IPS DF 6.9 (cell line): ENCODE data around the gene CHST12.

Experiments
- DNase-seq: peaks from one replicate; pipeline ENCODE4 v3.0.0-alpha.2; 2013; ENCODE audit warnings: low read depth, low spot score
- H3K27ac ChIP-seq: one replicate; pipeline ENCODE4 v1.5.1; 2013; ENCODE audit warnings: low read length, control low read depth
- H3K27me3 ChIP-seq: 2 replicates; pipeline ENCODE4 v1.6.1; 2013; ENCODE audit warnings: mild to moderate bottlenecking, low read length; ENCODE audit not compliant: control insufficient read depth, insufficient read depth
- H3K36me3 ChIP-seq: 2 replicates; pipeline ENCODE4 v1.6.1; 2013; ENCODE audit warnings: low read length; ENCODE audit not compliant: control insufficient read depth, insufficient read depth
- H3K4me1 ChIP-seq: 2 replicates; pipeline ENCODE4 v1.6.1; 2013; ENCODE audit warnings: low read length; ENCODE audit not compliant: control insufficient read depth, insufficient read depth
- H3K4me3 ChIP-seq: 2 replicates; pipeline ENCODE4 v1.5.1; 2013; ENCODE audit warnings: mild to moderate bottlenecking, low read length
- H3K9me3 ChIP-seq: 2 replicates; pipeline ENCODE4 v1.6.1; 2013; ENCODE audit warnings: low read length, inconsistent platforms; ENCODE audit not compliant: control insufficient read depth, insufficient read depth
- WGBS: extraction: QIAGEN DNeasy Blood & Tissue Kit; methylation state at CpG from one replicate; pipeline ENCODE4 v1.1.7; 2013; ENCODE audit warnings: mixed read lengths, missing lambda C conversion rate; ENCODE audit not compliant: insufficient read length, insufficient coverage; 5-methylcytosine and 5-hydroxymethylcytosine counted together

CHST12 gene

GRCh38 chr7:2403718-2404648 lies 572 bp downstream of the CHST12 start:
- peaks cover 3% of the 10 kb centered on the region; the same call in 1 of the 2 replicates for H3K36me3 ChIP-seq
- no peak for DNase-seq
- no peak overlapping the region for H3K27ac ChIP-seq
- H3K4me1 ChIP-seq = peaks cover 9% of the 10 kb centered on the region
- H3K9me3 ChIP-seq = no peaks in the 10 kb centered on the region
- no peaks in the 10 kb centered on the region for H3K27me3 ChIP-seq
- H3K4me3 ChIP-seq = peak overlapping the region; percentile 77
- no CpG with 5 or more reads among the region's 71 CpGs for WGBS

GRCh38 chr7:2404714-2405119 lies 1.3 kb downstream of the CHST12 start:
- peaks cover 9% of the 10 kb centered on the region for H3K4me1 ChIP-seq
- no peak overlapping the region for H3K4me3 ChIP-seq
- DNase-seq = no peak
- no peak overlapping the region for H3K27ac ChIP-seq
- H3K36me3 ChIP-seq = peaks cover 3% of the 10 kb centered on the region; the same call in 1 of the 2 replicates
- 100% methylated on average over 3 of the region's 12 CpGs for WGBS
- H3K9me3 ChIP-seq = no peaks in the 10 kb centered on the region
- no peaks in the 10 kb centered on the region for H3K27me3 ChIP-seq

- no peaks in the 10 kb centered on the region for H3K27me3 ChIP-seq
- no peak overlapping the region for H3K27ac ChIP-seq
- 100% methylated on average over 4 of the region's 10 CpGs for WGBS
- no peak overlapping the region for H3K4me3 ChIP-seq
- no peak for DNase-seq
- peaks cover 3% of the 10 kb centered on the region; the same call in 1 of the 2 replicates for H3K36me3 ChIP-seq
- H3K4me1 ChIP-seq = peaks cover 6% of the 10 kb centered on the region
- H3K9me3 ChIP-seq = no peaks in the 10 kb centered on the region
Measured at GRCh38 chr7:2405201-2405600, 1.8 kb downstream of the CHST12 start.

GRCh38 chr7:2405601-2406345 lies 2.4 kb downstream of the CHST12 start:
- no CpG with 5 or more reads among the region's 21 CpGs for WGBS
- Histone ChIP-seq H3K4me1 (peaks cover 5% of the 10 kb centered on the region), H3K27me3 (no peaks in the 10 kb centered on the region), H3K27ac (no peak overlapping the region), H3K36me3 (peaks cover 3% of the 10 kb centered on the region; the same call in 1 of the 2 replicates), H3K9me3 (no peaks in the 10 kb centered on the region), H3K4me3 (no peak overlapping the region)
- DNase-seq = no peak

- H3K36me3 ChIP-seq = no peaks in the 10 kb centered on the region; the same call in 1 of the 2 replicates
- H3K27me3 ChIP-seq = no peaks in the 10 kb centered on the region
- no CpG with 5 or more reads among the region's 15 CpGs for WGBS
- H3K4me3 ChIP-seq = no peak overlapping the region
- H3K27ac ChIP-seq = no peak overlapping the region
- H3K9me3 ChIP-seq = no peaks in the 10 kb centered on the region
- peaks cover under 1% of the 10 kb centered on the region; the same call in 1 of the 2 replicates for H3K4me1 ChIP-seq
- DNase-seq = no peak
Measured at GRCh38 chr7:2409745-2410414, 6.5 kb downstream of the CHST12 start.

GRCh38 chr7:2411049-2411448 lies 7.6 kb downstream of the CHST12 start:
- no peaks in the 10 kb centered on the region for H3K27me3 ChIP-seq
- no peak for DNase-seq
- no peak overlapping the region for H3K4me3 ChIP-seq
- H3K27ac ChIP-seq = no peak overlapping the region
- H3K36me3 ChIP-seq = no peaks in the 10 kb centered on the region
- H3K4me1 ChIP-seq = no peaks in the 10 kb centered on the region
- no peaks in the 10 kb centered on the region for H3K9me3 ChIP-seq
- no CpG with 5 or more reads among the region's 1 CpG for WGBS

GRCh38 chr7:2411815-2412586 lies 8.6 kb downstream of the CHST12 start:
- Histone ChIP-seq H3K27ac (no peak overlapping the region), H3K4me3 (no peak overlapping the region), H3K36me3 (no peaks in the 10 kb centered on the region), H3K4me1 (no peaks in the 10 kb centered on the region), H3K27me3 (no peaks in the 10 kb centered on the region), H3K9me3 (no peaks in the 10 kb centered on the region)
- DNase-seq = no peak
- no CpG with 5 or more reads among the region's 12 CpGs for WGBS

GRCh38 chr7:2412587-2413201 lies 9.3 kb downstream of the CHST12 start:
- Histone ChIP-seq H3K27ac (no peak overlapping the region), H3K4me1 (no peaks in the 10 kb centered on the region), H3K36me3 (no peaks in the 10 kb centered on the region), H3K9me3 (no peaks in the 10 kb centered on the region), H3K27me3 (no peaks in the 10 kb centered on the region), H3K4me3 (no peak overlapping the region)
- DNase-seq = no peak
- no CpG with 5 or more reads among the region's 3 CpGs for WGBS

GRCh38 chr7:2416063-2416462 lies 12.7 kb downstream of the CHST12 start:
- H3K27me3 ChIP-seq = no peaks in the 10 kb centered on the region
- H3K4me3 ChIP-seq = no peak overlapping the region
- WGBS = no CpG with 5 or more reads among the region's 5 CpGs
- DNase-seq = no peak
- H3K9me3 ChIP-seq = no peaks in the 10 kb centered on the region
- no peaks in the 10 kb centered on the region for H3K36me3 ChIP-seq
- no peaks in the 10 kb centered on the region; the same call in 1 of the 2 replicates for H3K4me1 ChIP-seq
- no peak overlapping the region for H3K27ac ChIP-seq
